ENCODE results near the gene MAMSTR. TPM values are rescaled to one million over a fixed set of nuclear protein-coding genes. Genes with fewer than 3 reads are reported as not detected.

MAMSTR gene
- polyA plus RNA-seq, 1 donor from 2014 or later, result 0.45 TPM

DNA sequence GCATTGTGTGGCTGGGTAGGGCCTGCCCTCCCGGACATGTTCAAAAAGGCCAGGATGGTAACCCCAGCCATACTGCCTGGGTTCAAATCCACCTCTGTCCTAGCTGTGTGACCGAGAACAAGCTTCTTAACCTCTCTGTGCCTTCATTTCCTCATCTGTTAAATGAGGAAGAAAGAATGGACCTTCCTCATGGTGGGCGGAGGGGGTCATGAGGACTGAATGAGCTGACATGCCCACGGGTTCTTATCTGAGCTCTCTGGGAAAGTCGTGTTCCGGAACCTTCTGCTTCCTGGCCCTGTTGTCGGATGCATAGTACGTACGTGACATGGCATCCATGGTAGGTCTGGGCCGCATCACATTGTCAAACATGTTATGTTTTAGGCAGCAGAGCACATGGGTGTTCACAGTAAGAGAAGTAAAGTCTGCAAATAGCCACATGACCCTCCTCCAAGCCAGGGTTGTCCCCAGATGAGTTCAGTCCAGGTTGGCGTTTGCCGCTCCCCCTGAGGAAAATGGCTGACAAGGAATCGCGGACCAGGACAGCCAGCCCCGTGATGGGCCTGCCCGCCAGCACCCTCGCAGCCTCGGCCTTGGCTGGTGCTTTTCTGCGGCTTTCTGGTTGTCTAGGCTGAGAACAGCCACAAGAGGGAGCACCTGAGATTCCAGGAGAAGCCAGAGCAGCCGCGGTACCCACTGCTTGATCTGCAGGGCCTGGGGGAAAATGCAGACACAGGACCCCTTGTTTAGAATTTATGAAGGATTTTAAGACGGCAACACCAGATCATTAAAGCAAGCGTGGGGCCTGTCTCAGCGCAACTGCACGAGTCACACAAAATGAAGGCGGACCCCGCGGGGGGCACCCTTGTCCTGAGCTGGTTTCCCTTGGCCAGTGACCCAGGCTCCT is 44.4 kb downstream of the MAMSTR start:
- Mint-ChIP-seq H3K27me3 (no peaks in the 10 kb centered on the region), H3K27ac (peak overlapping the region in 1 of 3 donors; percentile 64), H3K36me3 (no peaks in the 10 kb centered on the region), H3K4me1 (peaks cover 5 to 6% (median 5%) of the 10 kb centered on the region in 3 donors), H3K4me3 (no peak overlapping the region), H3K9me3 (no peaks in the 10 kb centered on the region)

DNA sequence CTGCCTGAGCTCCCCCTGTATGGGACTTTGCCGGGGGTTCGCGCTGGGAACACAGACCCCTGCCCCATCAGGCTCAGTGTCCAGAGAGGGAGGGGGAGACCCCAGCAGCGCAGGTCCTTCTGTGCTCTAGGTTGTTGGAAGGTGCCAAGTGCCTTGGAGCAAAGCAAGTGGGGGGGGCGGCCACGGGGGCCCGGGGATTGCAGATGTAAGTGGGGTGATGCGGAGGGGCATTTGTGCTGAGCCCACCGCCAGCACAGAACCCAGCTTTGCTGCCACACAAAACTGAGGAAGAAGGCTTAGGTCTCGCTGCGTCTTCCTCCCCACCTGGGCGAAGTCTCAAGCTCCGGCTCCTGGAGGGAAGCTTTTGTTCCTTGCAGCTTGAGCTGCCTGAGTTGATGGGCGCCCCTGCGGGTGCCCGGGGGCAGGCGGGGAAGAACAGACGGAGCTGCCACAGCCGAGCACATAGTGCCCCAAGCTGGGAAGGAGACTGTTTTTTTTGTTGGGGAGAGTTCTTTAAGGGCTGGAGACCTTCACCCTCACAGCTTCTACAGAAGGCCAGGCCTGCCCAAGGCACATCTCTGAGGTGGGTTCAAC is 45.2 kb downstream of the MAMSTR start:
- peak overlapping the region in 1 of 3 donors; percentile 64 for H3K27ac Mint-ChIP-seq
- H3K4me1 Mint-ChIP-seq, result peaks cover 5 to 6% (median 5%) of the 10 kb centered on the region in 3 donors
- H3K27me3 Mint-ChIP-seq, result no peaks in the 10 kb centered on the region
- no peaks in the 10 kb centered on the region for H3K9me3 Mint-ChIP-seq
- no peak overlapping the region for H3K4me3 Mint-ChIP-seq
- no peaks in the 10 kb centered on the region for H3K36me3 Mint-ChIP-seq

DNA sequence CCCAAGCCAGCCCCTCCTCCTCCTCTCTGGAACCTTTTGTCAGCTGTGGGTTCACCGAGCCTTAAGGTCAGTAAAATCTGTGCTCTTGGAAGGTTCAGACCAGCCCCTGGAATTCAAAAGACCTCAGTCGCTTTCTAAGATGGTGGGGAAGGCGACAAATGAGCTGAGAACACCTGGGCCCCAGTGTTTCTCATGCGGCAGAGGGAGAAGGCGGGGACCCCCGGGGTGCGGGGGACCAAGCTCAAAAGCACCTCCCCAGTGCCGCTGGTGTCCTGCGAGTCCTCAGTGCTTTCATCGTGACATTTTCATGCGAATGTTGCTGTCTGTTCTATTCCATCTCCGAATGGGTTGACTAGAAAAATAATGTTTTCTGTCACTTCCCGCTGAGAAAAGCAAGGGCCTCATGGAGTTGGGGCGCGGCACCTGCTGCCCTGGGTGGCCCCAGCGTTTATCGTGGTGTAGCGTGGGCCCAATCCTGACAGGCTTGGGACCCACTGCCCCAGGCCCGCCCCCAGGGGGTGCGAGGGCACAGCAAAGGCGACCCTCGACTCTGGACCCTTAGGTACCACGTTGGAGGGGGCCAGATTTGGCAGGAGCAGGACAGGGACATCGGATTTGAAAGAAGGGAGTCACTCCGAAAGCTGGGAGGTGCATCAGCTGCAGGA is 46.0 kb downstream of the MAMSTR start:
- Mint-ChIP-seq H3K27me3 (no peaks in the 10 kb centered on the region), H3K4me3 (no peak overlapping the region), H3K27ac (no peak overlapping the region), H3K4me1 (peaks cover 5 to 6% (median 5%) of the 10 kb centered on the region in 3 donors), H3K9me3 (no peaks in the 10 kb centered on the region), H3K36me3 (no peaks in the 10 kb centered on the region)

DNA sequence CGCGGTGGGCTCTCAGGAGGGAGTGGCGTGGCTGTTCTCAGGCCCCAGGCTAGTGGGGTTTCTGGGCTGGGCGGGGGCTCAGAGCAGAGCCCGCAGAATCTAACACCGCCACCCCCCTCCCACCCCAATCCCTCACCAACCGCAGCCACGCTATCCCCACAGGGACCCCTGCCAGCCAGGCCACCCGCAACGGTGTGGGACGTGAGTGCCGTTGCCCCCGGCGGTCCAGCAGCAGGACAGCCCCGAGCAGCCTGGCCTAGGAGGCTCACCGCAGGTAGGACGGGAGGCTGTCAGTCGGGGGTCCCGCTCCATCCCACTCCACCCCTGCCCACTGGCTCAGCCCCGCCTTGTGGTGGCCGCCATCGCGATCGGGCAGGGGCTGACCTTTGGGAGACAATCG is 46.5 kb downstream of the MAMSTR start, which contains the start of gene NTN5:
Gene NTN5, minus strand, starts transcription at position 24 of the 400 bp plus-strand sequence. CDS start 2,031 bp downstream, outside the sequence.
- no peaks in the 10 kb centered on the region for H3K9me3 Mint-ChIP-seq
- H3K27ac Mint-ChIP-seq, result no peak within 1 kb of the TSS
- peaks cover 5 to 6% (median 5%) of the 10 kb centered on the region in 3 donors for H3K4me1 Mint-ChIP-seq
- no peaks in the 10 kb centered on the region for H3K27me3 Mint-ChIP-seq
- no peaks in the 10 kb centered on the region for H3K36me3 Mint-ChIP-seq
- H3K4me3 Mint-ChIP-seq, result no peak within 1 kb of the TSS

DNA sequence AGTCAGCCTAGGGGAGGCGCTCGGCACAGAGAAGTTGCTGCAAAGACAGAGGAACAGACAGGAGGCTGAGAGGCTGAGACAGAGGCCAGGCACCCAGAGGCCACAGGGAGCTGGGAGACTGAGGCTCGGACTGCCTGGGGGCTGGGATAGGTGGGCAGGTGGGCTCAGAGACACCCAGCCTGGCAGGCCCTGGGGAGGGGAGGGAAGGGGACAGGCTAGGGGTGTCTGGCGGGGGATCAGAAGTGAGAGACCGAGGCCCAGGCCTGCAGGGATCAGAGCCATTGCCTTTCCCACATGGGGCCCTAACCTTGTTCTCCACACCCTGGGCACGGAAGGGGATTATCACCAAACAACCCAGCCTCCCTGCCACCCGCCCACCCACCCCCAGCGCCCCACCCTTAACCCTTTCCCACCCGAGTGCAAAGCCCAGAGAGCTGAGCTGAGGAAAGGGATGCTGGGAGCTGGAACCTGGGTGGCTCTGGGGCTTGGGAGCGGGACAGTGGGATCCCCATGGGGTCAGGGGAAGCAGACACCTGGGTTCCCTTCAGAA is 48.0 kb downstream of the MAMSTR start:
- Mint-ChIP-seq H3K4me1 (peaks cover 5 to 6% (median 5%) of the 10 kb centered on the region in 3 donors), H3K4me3 (no peak overlapping the region), H3K27me3 (no peaks in the 10 kb centered on the region), H3K27ac (no peak overlapping the region), H3K36me3 (no peaks in the 10 kb centered on the region), H3K9me3 (no peaks in the 10 kb centered on the region)

DNA sequence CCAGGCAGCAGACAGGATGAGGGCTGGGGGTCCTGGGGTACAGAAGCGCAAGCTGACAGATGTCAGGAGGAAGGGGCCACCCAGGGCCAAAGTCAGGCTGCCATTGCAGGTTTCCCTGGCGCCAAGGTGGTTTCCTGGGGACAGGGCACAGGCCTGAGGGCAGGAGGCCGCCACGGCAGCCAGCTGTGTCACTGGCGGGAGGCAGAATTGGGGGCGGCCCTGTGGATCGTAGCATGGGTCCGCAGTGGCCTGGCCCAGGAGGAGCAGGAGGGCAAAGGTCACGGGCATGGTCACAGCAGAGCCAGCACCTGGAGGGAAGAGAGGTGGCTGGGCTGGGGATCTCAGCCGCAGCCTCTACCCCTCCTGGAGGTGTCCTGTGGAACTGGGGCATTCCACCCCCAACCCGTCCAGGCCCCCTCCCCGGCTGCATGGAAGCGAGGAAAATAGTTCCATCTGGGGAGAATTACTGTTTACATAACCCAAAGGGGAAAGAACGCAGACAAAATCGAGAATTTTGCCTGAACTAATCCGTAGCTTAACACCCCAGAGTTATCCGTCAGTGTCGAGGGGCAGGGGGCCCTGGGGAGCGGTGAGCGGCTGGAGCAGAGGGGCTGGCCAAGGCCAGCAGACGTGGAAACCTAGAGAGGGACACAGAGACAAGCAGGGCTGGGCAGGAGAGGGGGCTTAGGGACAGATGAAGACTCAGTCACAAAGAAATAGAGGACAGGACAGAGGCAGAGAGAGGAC is 48.7 kb downstream of the MAMSTR start:
- Mint-ChIP-seq H3K27ac (no peak overlapping the region), H3K36me3 (no peaks in the 10 kb centered on the region), H3K4me3 (no peak overlapping the region), H3K9me3 (no peaks in the 10 kb centered on the region), H3K4me1 (peaks cover 5 to 6% (median 5%) of the 10 kb centered on the region in 3 donors), H3K27me3 (no peaks in the 10 kb centered on the region)

DNA sequence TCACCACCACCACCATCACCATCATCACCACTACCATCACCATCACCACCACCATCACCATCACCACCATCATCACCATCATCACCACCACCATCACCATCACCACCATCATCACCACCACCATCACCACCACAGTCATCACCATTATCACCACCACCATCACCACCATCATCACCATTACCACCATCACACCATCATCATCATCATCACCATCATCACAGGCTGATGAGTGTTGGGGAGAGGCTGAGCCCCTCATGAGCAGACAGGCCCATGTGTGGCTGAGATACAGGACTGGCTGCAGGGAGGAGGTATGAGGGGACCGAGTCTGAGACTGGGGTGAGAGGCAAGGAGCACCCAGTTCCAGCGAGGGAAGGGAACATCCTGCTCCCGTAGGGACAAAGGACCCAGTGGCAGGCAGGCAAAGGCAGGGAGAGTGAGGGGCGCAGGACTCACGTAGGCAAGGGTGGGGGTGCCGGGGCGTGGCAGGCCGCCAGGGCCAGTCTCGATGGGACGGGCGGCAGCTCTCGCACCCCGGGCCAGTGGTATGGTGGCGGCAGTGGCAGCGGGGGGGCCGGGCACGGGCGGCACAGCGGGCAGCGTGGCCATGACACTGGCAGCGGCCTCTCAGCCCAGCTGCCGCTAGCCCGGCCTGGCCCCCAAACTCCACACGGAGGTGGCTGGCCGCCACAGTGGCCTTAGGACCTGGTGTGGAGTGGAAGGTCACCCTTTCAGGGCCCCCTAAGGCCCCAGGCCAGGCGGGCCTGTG is 49.4 kb downstream of the MAMSTR start:
- Mint-ChIP-seq H3K27ac (peak overlapping the region in 1 of 3 donors; percentile 31), H3K9me3 (no peaks in the 10 kb centered on the region), H3K4me3 (peak overlapping the region in 1 of 4 donors; percentile 75), H3K4me1 (peaks cover under 1 to 1% (median 1%) of the 10 kb centered on the region in 3 donors), H3K27me3 (no peaks in the 10 kb centered on the region), H3K36me3 (no peaks in the 10 kb centered on the region)

- H3K36me3 Mint-ChIP-seq, result no peaks in the 10 kb centered on the region
- no peak overlapping the region for H3K4me3 Mint-ChIP-seq
- H3K27me3 Mint-ChIP-seq, result no peaks in the 10 kb centered on the region
- no peak overlapping the region for H3K27ac Mint-ChIP-seq
- H3K9me3 Mint-ChIP-seq, result no peaks in the 10 kb centered on the region
- no peaks in the 10 kb centered on the region for H3K4me1 Mint-ChIP-seq
These were observed 50.8 kb downstream of the MAMSTR start for GRCh38 chr19:48668761-48669160.

DNA sequence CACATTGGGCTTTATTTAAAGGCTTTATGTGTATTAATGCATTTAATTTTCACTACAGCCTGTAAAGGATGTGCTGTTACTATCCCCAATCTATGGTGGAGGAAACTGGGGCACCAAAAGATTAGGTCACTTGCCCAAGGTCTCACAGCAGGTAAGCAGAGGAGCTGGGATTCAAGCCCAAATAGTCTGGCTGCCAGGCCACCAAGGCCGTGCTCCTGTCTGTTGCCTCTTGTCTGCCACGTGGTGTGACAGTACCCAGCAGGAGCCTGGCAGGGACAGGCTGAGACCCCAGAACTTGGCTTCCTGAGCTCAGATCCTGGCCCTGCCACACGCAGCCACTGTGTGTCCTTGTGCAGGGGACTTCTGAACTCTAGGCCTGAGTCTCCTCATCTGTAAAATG is 51.2 kb downstream of the MAMSTR start:
- no peak overlapping the region for H3K4me3 Mint-ChIP-seq
- no peaks in the 10 kb centered on the region for H3K4me1 Mint-ChIP-seq
- H3K27me3 Mint-ChIP-seq, result no peaks in the 10 kb centered on the region
- H3K27ac Mint-ChIP-seq, result no peak overlapping the region
- H3K36me3 Mint-ChIP-seq, result no peaks in the 10 kb centered on the region
- H3K9me3 Mint-ChIP-seq, result no peaks in the 10 kb centered on the region

- Mint-ChIP-seq H3K36me3 (no peaks in the 10 kb centered on the region), H3K27ac (no peak overlapping the region), H3K9me3 (no peaks in the 10 kb centered on the region), H3K27me3 (no peaks in the 10 kb centered on the region), H3K4me3 (no peak overlapping the region), H3K4me1 (peaks cover 5% of the 10 kb centered on the region in 3 donors)
These were observed 53.7 kb downstream of the MAMSTR start for GRCh38 chr19:48665786-48666185.

- Mint-ChIP-seq H3K4me3 (no peak overlapping the region), H3K27me3 (no peaks in the 10 kb centered on the region), H3K4me1 (peaks cover 6 to 10% (median 6%) of the 10 kb centered on the region in 3 donors), H3K9me3 (no peaks in the 10 kb centered on the region), H3K36me3 (no peaks in the 10 kb centered on the region), H3K27ac (no peak overlapping the region)
These were observed 55.0 kb downstream of the MAMSTR start for GRCh38 chr19:48664476-48664875.

- peaks cover 6 to 13% (median 9%) of the 10 kb centered on the region in 3 donors for H3K4me1 Mint-ChIP-seq
- H3K36me3 Mint-ChIP-seq, result no peaks in the 10 kb centered on the region
- H3K27me3 Mint-ChIP-seq, result no peaks in the 10 kb centered on the region
- H3K4me3 Mint-ChIP-seq, result no peak overlapping the region
- no peaks in the 10 kb centered on the region for H3K9me3 Mint-ChIP-seq
- H3K27ac Mint-ChIP-seq, result no peak overlapping the region
These were observed 55.9 kb downstream of the MAMSTR start for GRCh38 chr19:48663667-48664066.

Measured in IgD-negative memory B cell (primary cell).